Nephron (organoid): ENCODE results near the gene STRA6.

ENCODE experiments used
- H3K27ac Mint-ChIP-seq, 3 experiments: 2 replicates each; pipeline ENCODE4 v1.8.0; 2020; ENCODE audit warnings: mixed read lengths in 3 of 3, mild to moderate bottlenecking in 2 of 3, moderate library complexity in 1 of 3
- H3K27me3 Mint-ChIP-seq: 2 replicates; pipeline ENCODE4 v1.8.0; 2021; ENCODE audit warnings: low read depth, mild to moderate bottlenecking, moderate library complexity, mixed read lengths
- H3K36me3 Mint-ChIP-seq: 2 replicates; pipeline ENCODE4 v1.8.0; 2020; ENCODE audit warnings: low read depth, mixed read lengths
- H3K4me1 Mint-ChIP-seq: 2 replicates; pipeline ENCODE4 v1.8.0; 2020; ENCODE audit warnings: mixed read lengths
- H3K4me3 Mint-ChIP-seq, 3 experiments: 2 replicates each; pipeline ENCODE4 v1.8.0; 2020; ENCODE audit warnings: mild to moderate bottlenecking in 3 of 3, mixed read lengths in 3 of 3, moderate library complexity in 2 of 3
- H3K9me3 Mint-ChIP-seq: 2 replicates; pipeline ENCODE4 v1.8.0; 2020; ENCODE audit warnings: mixed read lengths
- CTCF ChIP-seq, 3 experiments: fragments of 200-600 bp; sonication (generic); IDR thresholded peaks; one replicate each; pipeline ENCODE4 v1.5.0; 2021; ENCODE audit warnings: antibody characterized with exemption in 3 of 3; ENCODE audit not compliant: unreplicated experiment in 3 of 3

The STRA6 gene

GRCh38 chr15:74239051-74239705 lies 36.6 kb upstream of the STRA6 start:
- Mint-ChIP-seq H3K27ac (peak overlapping the region in 2 of 3 experiments; percentile 53 to 84), H3K36me3 (no peaks in the 10 kb centered on the region), H3K9me3 (no peaks in the 10 kb centered on the region), H3K27me3 (peaks cover 24% of the 10 kb centered on the region), H3K4me3 (no peak overlapping the region), H3K4me1 (peaks cover 41% of the 10 kb centered on the region)
- no peak for TF ChIP-seq CTCF (IDR thresholded peaks at IDR 0.05; ENCODE audit: unreplicated experiment in 3 of 3)

DNA sequence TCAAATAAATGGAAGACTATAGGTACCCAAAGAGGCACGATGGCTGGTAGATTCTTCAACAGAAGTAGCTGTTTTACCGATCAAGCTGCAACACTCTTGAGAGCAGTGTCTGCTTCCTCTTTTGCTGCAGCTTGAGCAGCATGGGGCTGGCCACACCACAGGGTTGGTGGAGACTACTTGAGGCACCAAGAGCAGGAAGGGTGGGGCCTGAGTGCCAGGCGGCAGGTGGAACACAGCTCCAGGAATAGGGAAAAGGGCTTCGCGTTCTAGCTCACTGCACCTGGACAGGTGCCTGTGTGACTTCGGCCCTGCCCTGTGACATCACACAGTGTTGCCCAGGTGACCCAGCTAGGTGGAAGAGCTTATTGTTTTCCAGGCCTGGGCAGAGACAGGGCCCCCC lies 33.4 kb upstream of the STRA6 start, which contains the start of gene CCDC33:
CCDC33 (plus strand) TSS at position 365 of the 400 bp plus-strand sequence. CDS start 394 bp downstream, outside the sequence.
- peak within 1 kb of the TSS in 2 of 3 experiments; percentile 15 to 56 for H3K27ac Mint-ChIP-seq
- H3K4me1 Mint-ChIP-seq, result peaks cover 43% of the 10 kb centered on the region
- H3K9me3 Mint-ChIP-seq, result no peaks in the 10 kb centered on the region
- no peak for TF ChIP-seq CTCF (IDR thresholded peaks at IDR 0.05; ENCODE audit: unreplicated experiment in 3 of 3)
- no peaks in the 10 kb centered on the region for H3K36me3 Mint-ChIP-seq
- H3K27me3 Mint-ChIP-seq, result peaks cover 4% of the 10 kb centered on the region
- H3K4me3 Mint-ChIP-seq, result no peak within 1 kb of the TSS

- Mint-ChIP-seq H3K9me3 (no peaks in the 10 kb centered on the region), H3K27ac (peak overlapping the region in 2 of 3 experiments; percentile 61 to 74), H3K27me3 (peaks cover 4% of the 10 kb centered on the region), H3K36me3 (no peaks in the 10 kb centered on the region), H3K4me3 (no peak overlapping the region), H3K4me1 (peaks cover 43% of the 10 kb centered on the region)
- no peak for TF ChIP-seq CTCF (IDR thresholded peaks at IDR 0.05; ENCODE audit: unreplicated experiment in 3 of 3)
These were observed 31.9 kb upstream of the STRA6 start for GRCh38 chr15:74234598-74234875.

GRCh38 chr15:74233851-74234597 lies 31.4 kb upstream of the STRA6 start:
- Mint-ChIP-seq H3K36me3 (no peaks in the 10 kb centered on the region), H3K4me3 (no peak overlapping the region), H3K4me1 (peaks cover 41% of the 10 kb centered on the region), H3K27ac (peak overlapping the region in 2 of 3 experiments; percentile 61 to 74), H3K9me3 (no peaks in the 10 kb centered on the region), H3K27me3 (peaks cover 4% of the 10 kb centered on the region)
- TF ChIP-seq CTCF (IDR thresholded peaks at IDR 0.05; ENCODE audit: unreplicated experiment in 3 of 3), result no peak

DNA sequence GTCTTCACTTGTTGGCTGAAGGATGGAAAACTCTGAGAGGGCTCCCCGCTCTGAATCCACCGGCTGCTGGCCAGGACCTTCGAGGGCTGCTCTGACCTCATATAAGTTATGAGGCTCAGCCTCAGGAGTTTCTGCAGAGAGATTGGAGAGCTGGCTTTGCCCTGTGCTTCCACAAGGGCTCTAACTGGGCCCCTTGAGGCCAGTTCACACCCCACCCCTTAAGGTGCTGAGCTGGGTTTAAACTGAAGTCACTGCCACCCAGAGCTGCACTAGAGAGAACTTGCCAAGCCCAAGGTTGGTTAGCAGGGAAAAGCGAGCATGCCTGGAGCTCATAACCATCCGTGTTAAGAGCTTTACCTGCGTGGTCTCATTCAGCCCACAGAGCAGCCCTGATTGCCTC lies 30.8 kb upstream of the STRA6 start:
- TF ChIP-seq CTCF (IDR thresholded peaks at IDR 0.05; ENCODE audit: unreplicated experiment in 3 of 3), result no peak
- peaks cover 40% of the 10 kb centered on the region for H3K4me1 Mint-ChIP-seq
- H3K27ac Mint-ChIP-seq, result peak overlapping the region; percentile 38 to 74 (median 61)
- no peak overlapping the region for H3K4me3 Mint-ChIP-seq
- H3K9me3 Mint-ChIP-seq, result no peaks in the 10 kb centered on the region
- no peaks in the 10 kb centered on the region for H3K36me3 Mint-ChIP-seq
- H3K27me3 Mint-ChIP-seq, result peaks cover 4% of the 10 kb centered on the region
